Smooth muscle cell (in vitro differentiated cells): ENCODE results near the gene NXPE2. TPM values are rescaled to one million over a fixed set of nuclear protein-coding genes. Genes with fewer than 3 reads are reported as not detected.
"Not testable (repeated sequence)": the region's sequence is repeated elsewhere in the genome, so short reads cannot be mapped to it uniquely, and the experiment has no call there.

ENCODE experiments used
- DNase-seq: peaks from one replicate; lab custom pipeline; 2025; ENCODE audit not compliant: unreplicated experiment; lab: John Stamatoyannopoulos, UW
- H2AFZ ChIP-seq: fragments of 200-600 bp; sonication (generic); 2 replicates; pipeline ENCODE4 v1.6.0; 2016; ENCODE audit warnings: antibody characterized with exemption, low read depth, mild to moderate bottlenecking
- H3F3A ChIP-seq: fragments of 200-600 bp; sonication (generic); 2 replicates; pipeline ENCODE4 v1.6.0; 2017; ENCODE audit warnings: antibody characterized with exemption, low read depth
- H3K27ac ChIP-seq: fragments of 200-600 bp; sonication (generic); 2 replicates; pipeline ENCODE4 v1.5.1; 2016; ENCODE audit warnings: low read depth, mild to moderate bottlenecking
- H3K27me3 ChIP-seq: fragments of 200-600 bp; sonication (generic); 2 replicates; pipeline ENCODE4 v1.6.1; 2016; ENCODE audit warnings: low read depth, mild to moderate bottlenecking
- H3K36me3 ChIP-seq: fragments of 200-600 bp; sonication (generic); 2 replicates; pipeline ENCODE4 v1.5.1; 2016; ENCODE audit warnings: low read depth
- H3K4me1 ChIP-seq: fragments of 200-600 bp; sonication (generic); 2 replicates; pipeline ENCODE4 v1.5.1; 2016; ENCODE audit warnings: low read depth
- H3K4me2 ChIP-seq: fragments of 200-600 bp; sonication (generic); 2 replicates; pipeline ENCODE4 v1.6.0; 2016; ENCODE audit warnings: mild to moderate bottlenecking
- H3K4me3 ChIP-seq: fragments of 200-600 bp; sonication (generic); 2 replicates; pipeline ENCODE4 v1.5.1; 2016; ENCODE audit warnings: mild to moderate bottlenecking
- H3K79me2 ChIP-seq: fragments of 200-600 bp; sonication (generic); 2 replicates; pipeline ENCODE4 v1.6.0; 2016; ENCODE audit warnings: low read depth, mild to moderate bottlenecking
- H3K9ac ChIP-seq: fragments of 200-600 bp; sonication (generic); 2 replicates; pipeline ENCODE4 v1.6.0; 2016; ENCODE audit warnings: low read depth
- H3K9me3 ChIP-seq: fragments of 200-600 bp; sonication (generic); replicated peaks from 2 replicates; pipeline ENCODE4 v1.5.1; 2016; ENCODE audit warnings: low read depth
- H4K20me1 ChIP-seq: fragments of 200-600 bp; sonication (generic); 2 replicates; pipeline ENCODE4 v1.6.0; 2016; ENCODE audit warnings: low read depth
- CTCF ChIP-seq: fragments of 200-600 bp; sonication (generic); IDR thresholded peaks from 2 replicates; pipeline ENCODE4 v1.5.1; 2017; ENCODE audit warnings: borderline replicate concordance, mild to moderate bottlenecking, antibody characterized with exemption; ENCODE audit not compliant: insufficient read depth, poor library complexity, severe bottlenecking
- WGBS: methylation state at CpG from one replicate; pipeline ENCODE4 v1.1.7; 2016; ENCODE audit warnings: low lambda C conversion rate; 5-methylcytosine and 5-hydroxymethylcytosine counted together
- polyA plus RNA-seq: library from polyadenylated mRNA; unstranded; fragments of >200 nt; fragmentation: Nextera tagmentation; extraction: Ambion mirVana; gene quantifications from 2 replicates; pipeline ENCODE4 v1.2.1, GENCODE V29; 2016
- total RNA-seq: library from RNA; depleted of rRNA; stranded (reverse); fragments of >200 nt; gene quantifications from 2 replicates; pipeline ENCODE4 v1.2.3, GENCODE V29; 2014

Gene NXPE2
- total RNA-seq (0.31 and 0.72 TPM in 2 replicates), polyA plus RNA-seq (0.08 and 0.33 TPM in 2 replicates)

GRCh38 chr11:114678125-114679036 lies at the start of gene NXPE2:
TSS of gene NXPE2 (plus strand) at chr11:114678527. CDS start at chr11:114678576, 49 bp downstream.
- Histone ChIP-seq H3K79me2 (no peaks in the 10 kb centered on the region), H3K36me3 (peaks cover 3% of the 10 kb centered on the region), H3K27me3 (no peaks in the 10 kb centered on the region), H3K9ac (peak within 1 kb of the TSS; percentile 24), H3K9me3 (no peaks in the 10 kb centered on the region), H2AFZ (peak within 1 kb of the TSS; percentile 16), H3K4me1 (no peaks in the 10 kb centered on the region), H3F3A (no peaks in the 10 kb centered on the region), H3K4me2 (peak within 1 kb of the TSS; percentile 47), H3K4me3 (no peak within 1 kb of the TSS), H3K27ac (peak within 1 kb of the TSS; percentile 89), H4K20me1 (no peaks in the 10 kb centered on the region)
- no peak for TF ChIP-seq CTCF
- no peak for DNase-seq
- 37% methylated on average over 8 of the region's 8 CpGs for WGBS

DNA sequence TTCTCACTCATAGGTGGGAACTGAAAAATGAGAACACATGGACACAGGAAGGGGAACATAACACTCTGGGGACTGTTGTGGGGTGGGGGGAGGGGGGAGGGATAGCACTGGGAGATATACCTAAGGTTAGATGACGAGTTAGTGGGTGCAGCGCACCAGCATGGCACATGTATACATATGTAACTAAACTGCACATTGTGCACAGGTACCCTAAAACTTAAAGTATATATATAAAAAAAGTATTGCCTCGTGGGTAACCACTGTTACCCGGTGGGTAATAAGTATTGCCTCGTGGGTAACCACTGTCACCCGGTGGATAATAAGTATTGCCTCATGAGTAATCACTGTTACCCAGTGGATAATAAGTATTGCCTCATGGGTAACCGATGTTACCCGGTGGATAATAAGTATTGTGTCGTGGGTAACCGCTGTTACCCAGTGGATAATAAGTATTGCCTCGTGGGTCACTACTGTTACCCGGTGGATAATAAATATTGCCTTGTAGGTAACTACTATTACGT lies 46.8 kb upstream of the NXPE2 start:
- not testable (repeated sequence) for H3K4me1 ChIP-seq, H3K36me3 ChIP-seq, H3K27me3 ChIP-seq, H4K20me1 ChIP-seq, H3K27ac ChIP-seq, DNase-seq, H3K4me2 ChIP-seq, H3K79me2 ChIP-seq, H3K4me3 ChIP-seq, H3K9ac ChIP-seq, H3K9me3 ChIP-seq, H2AFZ ChIP-seq, H3F3A ChIP-seq
- WGBS = 97% methylated on average over 13 of the region's 13 CpGs

GRCh38 chr11:114639440-114639839 lies 38.9 kb upstream of the NXPE2 start:
- not testable (repeated sequence) for H3F3A ChIP-seq, H4K20me1 ChIP-seq, H3K9me3 ChIP-seq, H3K4me2 ChIP-seq, H2AFZ ChIP-seq, H3K4me3 ChIP-seq, H3K27me3 ChIP-seq, H3K36me3 ChIP-seq, H3K79me2 ChIP-seq, H3K4me1 ChIP-seq, H3K27ac ChIP-seq, H3K9ac ChIP-seq, DNase-seq
- WGBS = 95% methylated on average over 6 of the region's 6 CpGs

GRCh38 chr11:114650661-114651060 lies 27.7 kb upstream of the NXPE2 start:
- Histone ChIP-seq H3K79me2 (no peaks in the 10 kb centered on the region), H3K4me1 (no peaks in the 10 kb centered on the region), H4K20me1 (no peaks in the 10 kb centered on the region), H3K4me3 (no peak overlapping the region), H2AFZ (no peak overlapping the region), H3K27me3 (no peaks in the 10 kb centered on the region), H3K27ac (no peak overlapping the region), H3F3A (no peaks in the 10 kb centered on the region), H3K9ac (no peak overlapping the region), H3K4me2 (no peak overlapping the region), H3K36me3 (no peaks in the 10 kb centered on the region), H3K9me3 (no peaks in the 10 kb centered on the region)
- WGBS = 82% methylated on average over 3 of the region's 3 CpGs
- no peak for DNase-seq
- TF ChIP-seq CTCF = no peak
